ENCODE results near the gene ABTB2. TPM values are rescaled to one million over a fixed set of nuclear protein-coding genes. Genes with fewer than 3 reads are reported as not detected.
A peak's percentile ranks its signal among the peaks of the same experiment; 100 is the strongest.
"Not testable (repeated sequence)": the region's sequence is repeated elsewhere in the genome, so short reads cannot be mapped to it uniquely, and the experiment has no call there.

Gene ABTB2
- total and polyA plus RNA-seq, 4 donors: 0.73 to 3.3 (median 2.7) TPM

DNA sequence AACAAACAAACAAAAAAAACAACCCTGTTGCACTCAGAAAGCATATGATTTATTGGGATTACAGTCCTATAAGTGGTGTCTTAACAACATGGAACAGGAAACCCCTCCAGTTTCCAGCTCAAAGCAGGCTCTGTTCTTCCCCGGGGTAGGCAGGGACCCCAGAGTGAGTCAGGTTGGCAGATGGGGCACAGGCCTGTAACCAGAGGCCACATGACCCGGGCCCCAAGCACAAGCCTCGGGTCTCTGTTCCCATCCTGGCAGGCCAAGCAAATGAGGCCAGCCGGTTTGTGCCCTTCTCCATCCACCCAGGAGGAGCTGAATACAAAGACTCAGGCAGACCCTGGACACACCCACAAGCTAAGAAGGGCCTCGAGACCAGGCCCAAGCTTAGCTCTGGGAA, 176.6 kb downstream of the ABTB2 start:
- ATAC-seq (ENCODE audit: insufficient read depth, low FRiP score): no peak
- no peak for TF ChIP-seq CTCF (IDR thresholded peaks at IDR 0.05; ENCODE audit: control extremely low read depth, extremely low read depth)
- H3K27ac ChIP-seq (ENCODE audit: low read depth in 1 of 2, low read length in 1 of 2): no peak overlapping the region
- DNase-seq: no peak
- no peaks in the 10 kb centered on the region for H3K36me3 ChIP-seq (ENCODE audit: control insufficient read depth in 4 of 4, insufficient read depth in 4 of 4, low read length in 4 of 4)
- no peak overlapping the region for H3K9ac ChIP-seq (ENCODE audit: insufficient read depth in 1 of 2, low read length in 2 of 2)
- no peak overlapping the region for H3K4me3 ChIP-seq
- H3K9me3 ChIP-seq (ENCODE audit: control insufficient read depth in 4 of 4, insufficient read depth in 3 of 4, low read length in 3 of 4): no peaks in the 10 kb centered on the region
- H3K4me1 ChIP-seq (ENCODE audit: control insufficient read depth in 5 of 5, insufficient read depth in 5 of 5, low read length in 5 of 5): peaks cover 0 to 47% (median 6%) of the 10 kb centered on the region in 5 donors
- WGBS, 2 donors: 69 to 79% methylated on average over 5 of the region's 5 CpGs
- no peaks in the 10 kb centered on the region for H3K27me3 ChIP-seq (ENCODE audit: control insufficient read depth in 3 of 3, insufficient read depth in 3 of 3, low read length in 2 of 3)

GRCh38 chr11:34180814-34181165, 177.0 kb downstream of the ABTB2 start:
- H3K4me1 ChIP-seq (ENCODE audit: control insufficient read depth in 5 of 5, insufficient read depth in 5 of 5, low read length in 5 of 5): peaks cover 0 to 44% (median 8%) of the 10 kb centered on the region in 5 donors
- H3K27me3 ChIP-seq (ENCODE audit: control insufficient read depth in 3 of 3, insufficient read depth in 3 of 3, low read length in 2 of 3); H3K27ac ChIP-seq (ENCODE audit: low read depth in 1 of 2, low read length in 1 of 2); DNase-seq; H3K9ac ChIP-seq (ENCODE audit: insufficient read depth in 1 of 2, low read length in 2 of 2); H3K9me3 ChIP-seq (ENCODE audit: control insufficient read depth in 4 of 4, insufficient read depth in 3 of 4, low read length in 3 of 4); H3K36me3 ChIP-seq (ENCODE audit: control insufficient read depth in 4 of 4, insufficient read depth in 4 of 4, low read length in 4 of 4); H3K4me3 ChIP-seq; ATAC-seq (ENCODE audit: insufficient read depth, low FRiP score): not testable (repeated sequence)
- WGBS, 2 donors: 73 to 77% methylated on average over 5 of the region's 5 CpGs

DNA sequence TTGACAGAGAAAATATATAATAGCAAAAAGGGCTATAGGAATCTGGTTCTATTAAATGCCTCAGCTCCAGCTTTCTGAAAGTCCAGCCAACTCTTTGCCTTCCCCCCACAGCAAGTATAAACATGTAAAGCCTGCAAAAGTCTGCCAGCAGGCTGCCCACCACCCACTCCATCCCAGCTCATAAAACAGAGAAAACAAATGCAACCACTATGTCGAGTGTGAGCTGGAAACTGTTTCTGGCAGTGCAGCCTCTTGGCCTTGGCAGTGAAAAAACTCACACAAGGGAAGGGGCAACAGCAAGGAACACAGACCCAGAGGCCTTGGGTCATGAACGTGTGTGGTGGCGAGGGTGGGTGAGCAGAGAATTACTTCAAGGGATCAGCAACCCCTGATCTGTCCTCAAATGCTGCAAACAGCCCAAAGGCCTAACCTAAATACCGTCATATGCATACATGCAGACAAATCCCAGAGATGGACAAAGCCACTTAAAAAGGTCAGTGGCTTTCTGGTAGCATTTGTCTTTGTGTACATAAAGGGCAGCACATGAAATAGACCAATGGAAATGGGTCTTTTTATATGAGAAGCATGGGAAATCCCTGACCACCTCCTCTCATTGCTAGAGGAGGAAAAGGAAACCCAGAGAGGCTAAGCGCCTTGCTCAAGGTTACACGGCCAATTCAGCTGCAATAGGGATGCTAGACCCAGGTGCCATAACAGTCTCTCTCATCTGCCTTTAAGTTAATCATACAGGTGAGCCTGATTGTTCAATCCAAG, 177.6 kb downstream of the ABTB2 start:
- ATAC-seq (ENCODE audit: insufficient read depth, low FRiP score): no peak
- H3K36me3 ChIP-seq (ENCODE audit: control insufficient read depth in 4 of 4, insufficient read depth in 4 of 4, low read length in 4 of 4): no peaks in the 10 kb centered on the region
- TF ChIP-seq CTCF (IDR thresholded peaks at IDR 0.05; ENCODE audit: control extremely low read depth, extremely low read depth): no peak
- peak; percentile 57 to 83 (median 79) for DNase-seq
- H3K4me3 ChIP-seq: no peak overlapping the region
- WGBS, 2 donors: 74 to 82% methylated on average over 6 of the region's 6 CpGs
- H3K9ac ChIP-seq (ENCODE audit: insufficient read depth in 1 of 2, low read length in 2 of 2): no peak overlapping the region
- no peaks in the 10 kb centered on the region for H3K27me3 ChIP-seq (ENCODE audit: control insufficient read depth in 3 of 3, insufficient read depth in 3 of 3, low read length in 2 of 3)
- H3K27ac ChIP-seq (ENCODE audit: low read depth in 1 of 2, low read length in 1 of 2): no peak overlapping the region
- peaks cover 0 to 43% (median 8%) of the 10 kb centered on the region in 5 donors for H3K4me1 ChIP-seq (ENCODE audit: control insufficient read depth in 5 of 5, insufficient read depth in 5 of 5, low read length in 5 of 5)
- no peaks in the 10 kb centered on the region for H3K9me3 ChIP-seq (ENCODE audit: control insufficient read depth in 4 of 4, insufficient read depth in 3 of 4, low read length in 3 of 4)

- no peak overlapping the region for H3K4me3 ChIP-seq
- no peak overlapping the region for H3K9ac ChIP-seq (ENCODE audit: insufficient read depth in 1 of 2, low read length in 2 of 2)
- ATAC-seq (ENCODE audit: insufficient read depth, low FRiP score): no peak
- H3K27ac ChIP-seq (ENCODE audit: low read depth in 1 of 2, low read length in 1 of 2): no peak overlapping the region
- no peak for TF ChIP-seq CTCF (IDR thresholded peaks at IDR 0.05; ENCODE audit: control extremely low read depth, extremely low read depth)
- H3K36me3 ChIP-seq (ENCODE audit: control insufficient read depth in 4 of 4, insufficient read depth in 4 of 4, low read length in 4 of 4): no peaks in the 10 kb centered on the region
- 83 to 88% methylated on average over 9 of the region's 9 CpGs for WGBS, 2 donors
- H3K27me3 ChIP-seq (ENCODE audit: control insufficient read depth in 3 of 3, insufficient read depth in 3 of 3, low read length in 2 of 3): no peaks in the 10 kb centered on the region
- no peak for DNase-seq
- peaks cover 0 to 47% (median 8%) of the 10 kb centered on the region in 5 donors for H3K4me1 ChIP-seq (ENCODE audit: control insufficient read depth in 5 of 5, insufficient read depth in 5 of 5, low read length in 5 of 5)
- H3K9me3 ChIP-seq (ENCODE audit: control insufficient read depth in 4 of 4, insufficient read depth in 3 of 4, low read length in 3 of 4): no peaks in the 10 kb centered on the region
Observed at GRCh38 chr11:34179026-34179675, 178.7 kb downstream of the ABTB2 start.
